ENCODE measurements around the gene PPP4C. TPM values are rescaled to one million over a fixed set of nuclear protein-coding genes. Genes with fewer than 3 reads are reported as not detected.

The PPP4C gene
- total RNA-seq, 1 experiment from 2014 or later = 101 TPM

- DNase-seq (ENCODE audit: low read depth) = no peak
Measured at GRCh38 chr16:30082545-30083090, 6.8 kb downstream of the PPP4C start.

GRCh38 chr16:30083216-30084055 lies 7.6 kb downstream of the PPP4C start:
- no peak for DNase-seq (ENCODE audit: low read depth)

DNA sequence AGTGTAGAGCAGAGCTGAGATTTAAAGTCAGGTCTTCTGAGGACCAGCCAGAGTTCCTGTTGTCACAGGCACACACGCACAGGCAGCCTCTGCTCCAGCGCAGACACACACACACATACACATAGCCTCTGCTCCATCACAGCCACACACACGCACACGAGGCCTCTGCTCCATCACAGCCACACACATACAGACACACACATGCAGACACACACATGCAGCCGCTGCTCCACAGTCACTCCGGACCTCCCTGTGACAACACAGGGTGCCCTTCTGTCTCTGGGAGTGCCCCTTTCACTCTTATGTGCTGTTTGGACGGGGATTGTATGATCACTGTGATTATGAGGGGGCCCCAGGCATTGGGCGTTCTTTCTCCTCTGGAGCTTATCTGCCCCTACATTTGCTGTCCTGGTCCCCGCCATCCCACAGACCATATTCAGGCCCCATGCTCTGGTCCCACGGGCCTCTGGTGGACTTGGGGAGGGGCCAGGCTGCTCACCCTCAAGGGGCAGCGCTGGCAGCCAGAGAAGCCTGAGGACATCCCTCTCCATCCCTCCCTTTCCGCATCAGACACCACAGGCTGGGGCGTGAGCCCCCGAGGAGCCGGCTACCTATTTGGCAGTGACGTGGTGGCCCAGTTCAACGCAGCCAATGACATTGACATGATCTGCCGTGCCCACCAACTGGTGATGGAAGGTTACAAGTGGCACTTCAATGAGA lies 8.5 kb downstream of the PPP4C start:
- no peak for DNase-seq (ENCODE audit: low read depth)

DNA sequence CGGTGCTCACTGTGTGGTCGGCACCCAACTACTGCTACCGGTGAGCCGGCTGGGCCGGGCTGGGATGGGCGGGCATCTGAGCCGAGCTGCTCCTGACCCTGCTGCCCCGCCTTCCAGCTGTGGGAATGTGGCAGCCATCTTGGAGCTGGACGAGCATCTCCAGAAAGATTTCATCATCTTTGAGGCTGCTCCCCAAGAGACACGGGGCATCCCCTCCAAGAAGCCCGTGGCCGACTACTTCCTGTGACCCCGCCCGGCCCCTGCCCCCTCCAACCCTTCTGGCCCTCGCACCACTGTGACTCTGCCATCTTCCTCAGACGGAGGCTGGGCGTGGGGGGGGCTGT lies 9.0 kb downstream of the PPP4C start:
- no peak for DNase-seq (ENCODE audit: low read depth)

DNA sequence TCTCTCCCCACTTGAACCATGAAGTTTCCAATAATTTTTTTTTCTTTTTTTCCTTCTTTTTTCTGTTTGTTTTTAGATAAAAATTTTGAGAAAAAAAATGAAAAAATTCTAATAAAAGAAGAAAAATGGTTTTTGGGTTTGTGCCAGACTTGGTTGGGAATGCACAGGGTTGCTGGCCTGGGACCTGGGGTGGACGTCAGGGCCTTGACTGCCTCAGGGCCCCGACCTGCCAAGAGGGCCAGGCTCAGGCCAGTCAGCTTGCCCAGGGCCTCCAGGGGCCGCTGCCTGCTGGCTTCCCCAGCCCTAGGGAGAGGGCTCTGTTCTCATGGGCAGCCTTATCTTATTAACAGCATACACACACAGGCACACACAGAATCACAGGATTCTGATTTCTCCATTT lies 9.5 kb downstream of the PPP4C start:
- DNase-seq (ENCODE audit: low read depth) = no peak

DNA sequence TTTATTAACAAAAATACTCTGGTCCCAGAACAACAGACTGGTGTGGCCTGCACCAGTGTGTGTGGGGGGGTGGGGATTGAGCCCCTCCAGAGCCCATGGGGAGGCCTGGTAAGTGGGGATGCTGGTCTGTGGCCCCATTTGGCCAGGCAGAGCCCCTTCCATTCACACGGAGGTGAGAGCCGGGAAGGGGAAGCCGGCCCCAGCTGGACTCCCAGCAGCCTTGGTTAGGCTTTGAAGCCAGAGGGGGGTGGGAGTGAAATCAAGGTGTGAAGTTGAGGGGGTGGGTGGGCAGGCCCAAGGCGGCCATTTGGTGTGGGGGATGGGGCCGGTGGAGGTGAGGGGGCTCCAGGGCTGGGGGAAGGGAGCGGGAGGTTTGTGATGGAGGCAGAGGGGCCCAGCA lies 10.0 kb downstream of the PPP4C start:
- DNase-seq (ENCODE audit: low read depth) = no peak

- no peak for DNase-seq (ENCODE audit: low read depth)
Measured at GRCh38 chr16:30086291-30087140, 10.7 kb downstream of the PPP4C start.

GRCh38 chr16:30087181-30087898 lies 11.5 kb downstream of the PPP4C start:
- DNase-seq (ENCODE audit: low read depth) = no peak

GRCh38 chr16:30088237-30088831 lies 12.5 kb downstream of the PPP4C start:
- no peak for DNase-seq (ENCODE audit: low read depth)

DNA sequence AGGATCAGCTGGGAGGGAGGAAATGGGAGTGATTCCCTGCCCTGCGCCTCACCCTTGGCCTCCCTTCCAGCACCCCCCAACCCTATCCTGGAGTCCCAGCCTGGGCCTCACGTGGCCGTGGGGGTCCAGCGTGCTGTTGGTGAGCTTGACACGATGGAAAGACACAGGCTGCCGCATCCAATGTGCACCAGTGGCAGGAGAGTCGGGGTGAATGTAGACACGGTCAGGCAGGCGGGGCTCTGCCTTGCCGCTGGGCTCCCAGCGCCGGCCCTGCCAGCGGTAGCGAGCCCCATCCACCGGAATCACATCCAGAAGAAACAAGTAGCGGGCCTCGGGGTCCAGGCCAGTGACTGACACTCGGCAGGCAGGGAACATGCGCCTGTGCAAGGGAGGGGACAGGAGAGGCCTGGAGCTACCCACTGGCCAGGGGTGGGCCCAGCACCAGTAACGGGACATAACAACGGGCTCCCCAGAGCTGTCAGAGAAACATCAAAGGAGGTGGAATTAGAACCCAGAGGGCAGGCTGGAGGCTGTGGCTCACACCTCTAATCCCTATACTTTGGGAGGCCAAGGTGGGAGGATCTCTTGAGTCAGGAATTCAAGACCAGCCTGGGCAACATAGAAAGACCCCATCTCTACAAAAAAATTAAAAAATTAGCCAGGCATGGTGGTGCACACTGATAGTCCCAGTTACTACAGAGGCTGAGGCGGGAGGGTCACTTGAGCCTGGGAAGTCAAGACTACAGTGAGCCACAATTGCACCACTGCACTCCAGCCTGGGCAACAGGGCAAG lies 13.2 kb downstream of the PPP4C start:
- no peak for DNase-seq (ENCODE audit: low read depth)

- no peak for DNase-seq (ENCODE audit: low read depth)
Measured at GRCh38 chr16:30090610-30091331, 15.0 kb downstream of the PPP4C start.

- DNase-seq (ENCODE audit: low read depth) = peak; percentile 87
Measured at GRCh38 chr16:30091474-30092372, 15.9 kb downstream of the PPP4C start, which contains the start of gene TBX6. Gene TBX6, minus strand, starts transcription at chr16:30091924. Its CDS starts 731 bp downstream, at chr16:30091193.

- DNase-seq (ENCODE audit: low read depth) = peak; percentile 75
Measured at GRCh38 chr16:30092373-30093010, 16.7 kb downstream of the PPP4C start.

GRCh38 chr16:30094541-30095165 lies 18.9 kb downstream of the PPP4C start:
- no peak for DNase-seq (ENCODE audit: low read depth)

DNA sequence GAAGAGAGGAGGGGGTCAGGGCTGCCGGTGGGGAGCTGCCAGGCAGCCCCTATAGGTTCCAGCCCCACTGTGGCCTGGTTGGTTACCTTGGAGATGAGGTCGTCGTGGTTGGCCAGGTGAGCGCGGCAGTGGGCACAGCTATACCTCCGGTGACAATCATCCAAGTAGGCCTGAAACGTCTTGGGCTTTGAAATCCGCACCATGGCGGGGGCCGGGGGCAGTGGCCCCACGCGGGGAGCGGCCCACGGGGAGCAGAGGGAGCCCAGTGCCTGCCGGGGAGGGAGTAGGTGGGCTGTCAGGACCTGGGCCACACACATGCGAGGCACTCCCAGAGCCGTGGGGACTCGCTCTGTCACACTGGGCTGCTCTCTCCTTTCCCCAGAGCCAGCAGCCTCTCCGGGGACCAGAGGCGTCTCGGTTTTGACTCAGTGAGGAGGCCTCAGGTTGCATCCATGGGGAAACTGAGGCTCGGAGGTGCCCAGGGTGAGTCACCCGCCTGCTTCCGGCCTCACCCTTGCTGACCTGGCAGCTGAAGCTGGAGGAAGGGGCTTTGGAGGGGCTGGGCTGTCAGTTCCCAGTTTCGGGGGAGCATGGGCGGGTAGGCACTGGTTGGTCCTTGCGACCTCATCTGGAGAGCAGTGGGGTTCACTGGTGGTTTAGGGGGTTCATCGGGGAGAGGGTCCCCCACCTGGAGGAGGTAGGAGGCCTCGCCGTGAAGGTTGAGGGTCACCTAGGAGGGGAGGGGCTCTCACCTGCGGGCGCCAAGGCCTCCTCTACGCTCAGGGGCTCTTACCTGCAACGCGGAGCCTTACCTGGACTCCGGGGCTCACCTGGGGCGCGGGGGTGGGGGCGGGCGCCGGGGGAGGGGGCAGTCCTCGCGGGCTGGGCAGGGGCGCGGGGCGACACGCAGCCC lies 19.6 kb downstream of the PPP4C start:
- DNase-seq (ENCODE audit: low read depth) = no peak

All from RPMI7951 (cell line).